Measurements from ENCODE around the gene QRICH1. TPM values are rescaled to one million over a fixed set of nuclear protein-coding genes. Genes with fewer than 3 reads are reported as not detected.

Gene QRICH1
- total and polyA plus RNA-seq, 2 of the 13 experiments (the other 11 are each of a cell fraction or from before 2014, with no cell fraction given) = 52.6 to 102 TPM

- TF ChIP-seq ATF4 (CRISPR knock-in tag; IDR thresholded peaks at IDR 0.05) (no peak), NAIF1 (CRISPR knock-in tag; IDR thresholded peaks at IDR 0.05; ENCODE audit: borderline replicate concordance) (0 out of 2 replicates have a peak, but pooled peaks have one; percentile 51), EP300 (IDR thresholded peaks at IDR 0.05; ENCODE audit: low read depth in 2 of 2, low read length in 2 of 2) (0 out of 4 replicates have a peak, but pooled peaks of 1 of the 2 experiments have one; percentile 11), EP300 (CRISPR knock-in tag; IDR thresholded peaks at IDR 0.05; ENCODE audit: borderline replicate concordance) (no peak), CREB3 (CRISPR knock-in tag; IDR thresholded peaks at IDR 0.05) (0 out of 2 replicates have a peak, but pooled peaks have one; percentile 36), ZNF841 (CRISPR knock-in tag; IDR thresholded peaks at IDR 0.05; ENCODE audit: borderline replicate concordance) (no peak), STAT6 (CRISPR knock-in tag; IDR thresholded peaks at IDR 0.05; ENCODE audit: borderline replicate concordance) (no peak), ZFX (CRISPR knock-in tag; IDR thresholded peaks at IDR 0.05; ENCODE audit: low read depth) (peak; percentile 93), ZNF296 (CRISPR knock-in tag; conservative IDR thresholded peaks at IDR 0.05) (no peak), SYNCRIP (IDR thresholded peaks at IDR 0.05; ENCODE audit: insufficient read depth, low read depth, low read length) (no peak), MEIS1 (CRISPR knock-in tag; IDR thresholded peaks at IDR 0.05; ENCODE audit: borderline replicate concordance) (no peak), HMGXB3 (CRISPR knock-in tag; IDR thresholded peaks at IDR 0.05; ENCODE audit: borderline replicate concordance) (peak; percentile 26; the same call in 1 of the 2 replicates), NKX3-1 (CRISPR knock-in tag; IDR thresholded peaks at IDR 0.05) (0 out of 2 replicates have a peak, but pooled peaks have one; percentile 68), PATZ1 (CRISPR knock-in tag; IDR thresholded peaks at IDR 0.05) (peak; percentile 73), ZNF569 (CRISPR knock-in tag; IDR thresholded peaks at IDR 0.05; ENCODE audit: borderline replicate concordance) (no peak), GFI1 (CRISPR knock-in tag; IDR thresholded peaks at IDR 0.05; ENCODE audit: borderline replicate concordance) (peak; percentile 67; the same call in 1 of the 2 replicates)
Observed at GRCh38 chr3:49120438-49121131, 26.7 kb upstream of the QRICH1 start, which contains the start of gene USP19 (continued).

Measured in HepG2 (cell line).